Measurements from ENCODE around the gene DNAJB9. TPM values are rescaled to one million over a fixed set of nuclear protein-coding genes. Genes with fewer than 3 reads are reported as not detected.

The DNAJB9 gene
- total and polyA plus RNA-seq, 2 of the 13 experiments (the other 11 are each of a cell fraction or from before 2014, with no cell fraction given), result 8.6 to 16.4 TPM

DNA sequence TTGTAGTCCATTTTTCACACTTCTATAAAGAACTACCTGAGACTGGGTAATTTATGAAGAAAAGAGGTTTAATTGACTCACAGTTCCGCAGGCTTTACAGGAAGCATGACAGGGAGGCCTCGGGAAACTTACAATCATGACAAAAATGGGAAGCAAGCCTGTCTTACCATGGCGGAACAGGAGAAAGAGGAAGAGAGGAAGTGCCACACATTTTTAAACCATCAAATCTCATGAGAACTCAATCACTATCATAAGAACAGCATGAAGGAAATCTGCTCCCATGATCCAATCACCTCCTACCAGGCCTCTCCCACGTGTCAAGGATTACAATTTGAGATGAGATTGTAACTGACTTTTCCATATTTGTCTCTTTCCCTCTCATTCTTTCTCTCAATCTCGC is 34.4 kb upstream of the DNAJB9 start (continued):
- TF ChIP-seq POLR2G (IDR thresholded peaks at IDR 0.05; ENCODE audit: low read depth, low read length) (no peak), ZNF496 (CRISPR knock-in tag; IDR thresholded peaks at IDR 0.05; ENCODE audit: insufficient replicate concordance) (no peak), SETDB1 (CRISPR knock-in tag; IDR thresholded peaks at IDR 0.05; ENCODE audit: borderline replicate concordance) (no peak), CC2D1A (CRISPR knock-in tag; IDR thresholded peaks at IDR 0.05) (no peak), ZNF570 (CRISPR knock-in tag; IDR thresholded peaks at IDR 0.05; ENCODE audit: borderline replicate concordance) (no peak), PAX8 (CRISPR knock-in tag; IDR thresholded peaks at IDR 0.05; ENCODE audit: borderline replicate concordance) (no peak)

DNA sequence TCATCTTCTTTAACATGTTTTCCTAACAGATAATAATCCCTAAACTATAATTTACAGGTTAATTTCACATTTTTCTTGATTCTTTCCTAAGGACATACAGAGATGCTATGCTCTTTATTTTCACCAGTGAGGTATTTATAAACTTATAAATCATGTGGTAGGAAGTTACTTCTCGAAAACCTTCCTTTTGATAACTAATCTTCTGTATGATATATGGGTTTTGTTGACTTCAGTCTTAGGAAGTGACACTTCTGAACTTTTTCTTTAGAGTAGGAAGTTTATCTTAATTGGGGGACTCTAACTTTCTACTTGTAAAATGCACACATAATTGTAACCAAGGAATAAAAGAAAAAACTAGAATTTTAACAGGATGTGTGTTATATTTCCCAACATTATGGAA is 33.9 kb upstream of the DNAJB9 start:
- ChIA-PET CTCF (ENCODE audit: low intra/inter-chr PET ratio, low total read pairs) (no interaction called here), POLR2A (no interaction called here)
- Histone ChIP-seq H3K27ac (ENCODE audit: extremely low read length, insufficient read depth, low read length) (no peak overlapping the region), H3K9me3 (ENCODE audit: low read length) (no peaks in the 10 kb centered on the region), H3K4me3 (replicated peaks in 1 of 3; ENCODE audit: insufficient read depth in 1 of 3, low read depth in 2 of 3, low read length in 3 of 3) (no peak overlapping the region), H3K4me1 (ENCODE audit: insufficient read depth, low read length) (no peaks in the 10 kb centered on the region), H3K36me3 (replicated peaks in 1 of 2; ENCODE audit: control insufficient read depth in 1 of 2, insufficient read depth in 2 of 2, low read length in 2 of 2) (no peaks in the 10 kb centered on the region), H2AFZ (ENCODE audit: low read length) (no peak overlapping the region), H3K4me2 (ENCODE audit: low read depth, low read length) (no peak overlapping the region), H3K9ac (ENCODE audit: insufficient read depth, low read depth, low read length) (no peak overlapping the region), H3K79me2 (ENCODE audit: insufficient read depth, low read length) (no peaks in the 10 kb centered on the region), H4K20me1 (ENCODE audit: insufficient read depth, low read length) (no peaks in the 10 kb centered on the region), H3K27me3 (ENCODE audit: control insufficient read depth in 1 of 2, insufficient read depth in 2 of 2, low read length in 2 of 2) (no peaks in the 10 kb centered on the region; a peak in 2 of 5 replicates)
- no TSS peak for BruUV-seq (replicated peaks)
- FAIRE-seq (no peak), DNase-seq (ENCODE audit: low spot score) (no peak), ATAC-seq (no peak)
- in situ Hi-C loops (cut with HindIII; ENCODE audit: extremely low pct_ligation_motif_present, low pct_unique_long_range_greater_than_20kb), result no loop called here
- TF ChIP-seq MAZ (IDR thresholded peaks at IDR 0.05; ENCODE audit: borderline replicate concordance, low read depth, low read length), result no peak
- TF ChIP-seq MAZ (CRISPR knock-in tag; IDR thresholded peaks at IDR 0.05; ENCODE audit: low read depth), result no peak
- TF ChIP-seq ZNF607 (CRISPR knock-in tag; IDR thresholded peaks at IDR 0.05; ENCODE audit: borderline replicate concordance), result no peak
- no peak for TF ChIP-seq ZBTB43 (CRISPR knock-in tag; conservative IDR thresholded peaks at IDR 0.05)
- intact Hi-C loops (cut with micrococcal nuclease; ENCODE audit: unreplicated experiment), result no loop called here
- 0% methylated on average over 1 of the region's 1 CpG for WGBS (ENCODE audit: low lambda C conversion rate)
